Measurements from ENCODE around the gene ASB18.

GRCh38 chr2:236241181-236242056 is 22.8 kb downstream of the ASB18 start:
- TF ChIP-seq CTCF (optimal IDR thresholded peaks at IDR 0.05 in 1 of 3, IDR thresholded peaks at IDR 0.05 in 1 of 3, conservative IDR thresholded peaks at IDR 0.05 in 1 of 3; ENCODE audit: extremely low read depth in 1 of 3, insufficient read depth in 2 of 3, low read length in 3 of 3) (no peak), EZH2 (IDR thresholded peaks at IDR 0.05; ENCODE audit: low read length) (no peak)

Data from keratinocyte (primary cell).